ENCODE results near the gene PFDN2.

DNA sequence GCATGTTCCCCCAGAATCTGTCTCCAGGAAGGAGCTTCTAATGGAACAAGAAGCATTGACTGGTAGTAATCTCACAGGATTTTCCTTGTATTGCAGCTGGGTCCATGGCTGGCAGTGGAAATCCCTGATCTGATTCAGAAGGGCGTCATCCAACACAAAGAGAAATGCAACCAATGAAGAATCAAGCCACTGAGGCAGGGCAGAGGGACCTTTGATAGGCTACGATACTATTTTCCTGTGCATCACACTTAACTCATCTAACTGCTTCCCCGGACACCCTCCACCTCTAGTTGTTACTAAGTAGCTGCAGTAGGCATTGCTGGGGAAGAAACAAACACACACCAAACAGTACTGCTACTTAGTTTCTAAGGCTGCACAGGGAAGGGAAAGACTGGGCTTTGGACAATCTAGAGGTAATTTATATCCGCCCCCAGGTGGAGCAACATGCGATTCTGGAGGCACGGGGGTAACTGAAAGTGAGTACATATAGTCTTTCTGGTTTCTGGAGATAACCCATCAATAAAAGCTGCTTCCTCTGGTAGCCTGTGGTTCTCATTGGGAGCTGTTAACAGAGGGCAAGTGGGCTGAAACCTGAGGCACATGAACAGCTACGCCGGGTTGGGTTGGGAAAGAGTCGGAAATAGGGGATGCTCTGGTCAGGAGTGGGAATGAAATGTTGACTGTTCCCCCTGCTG lies 40.6 kb upstream of the PFDN2 start:
- TF ChIP-seq WRNIP1 (IDR thresholded peaks at IDR 0.05; ENCODE audit: borderline replicate concordance, low read depth, low read length) (no peak), ESRRA (IDR thresholded peaks at IDR 0.05; ENCODE audit: low read length) (no peak)
- TF ChIP-seq, protein P1, sequence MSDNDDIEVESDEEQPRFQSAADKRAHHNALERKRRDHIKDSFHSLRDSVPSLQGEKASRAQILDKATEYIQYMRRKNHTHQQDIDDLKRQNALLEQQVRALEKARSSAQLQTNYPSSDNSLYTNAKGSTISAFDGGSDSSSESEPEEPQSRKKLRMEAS (IDR thresholded peaks at IDR 0.05; ENCODE audit: low read depth, low read length), result no peak
